Measurements from ENCODE around the gene UBE2E2.

GRCh38 chr3:23387286-23387918, 184.3 kb downstream of the UBE2E2 start:
- TF ChIP-seq CTCF (optimal IDR thresholded peaks at IDR 0.05 in 1 of 3, IDR thresholded peaks at IDR 0.05 in 1 of 3, conservative IDR thresholded peaks at IDR 0.05 in 1 of 3; ENCODE audit: extremely low read depth in 1 of 3, insufficient read depth in 2 of 3, low read length in 3 of 3) (no peak), EZH2 (IDR thresholded peaks at IDR 0.05; ENCODE audit: low read length) (no peak)

Data from keratinocyte (primary cell).